T-helper 2 cell treated with Interferon-gamma antibody and Interleukin-4, amounts not matched to agents 5 μg/mL and 100 μg/mL, for 36 hours (primary cell): ENCODE data around the gene PPP2R5D.
A peak's percentile ranks its signal among the peaks of the same experiment; 100 is the strongest.
"Not testable (repeated sequence)": the region's sequence is repeated elsewhere in the genome, so short reads cannot be mapped to it uniquely, and the experiment has no call there.

Source experiments
- DNase-seq: peaks from one replicate; pipeline ENCODE4 v3.0.0; 2021; ENCODE audit warnings: low spot score
- H3K27ac Mint-ChIP-seq: one replicate; pipeline ENCODE4 v1.8.0; 2021; ENCODE audit warnings: mild to moderate bottlenecking, mixed read lengths
- H3K27me3 Mint-ChIP-seq: one replicate; pipeline ENCODE4 v1.8.0; 2021; ENCODE audit warnings: low read depth, mixed read lengths
- H3K36me3 Mint-ChIP-seq: one replicate; pipeline ENCODE4 v1.8.0; 2021; ENCODE audit warnings: low read depth, mixed read lengths
- H3K4me1 Mint-ChIP-seq: one replicate; pipeline ENCODE4 v1.8.0; 2021; ENCODE audit warnings: low read depth, mixed read lengths
- H3K4me3 Mint-ChIP-seq: one replicate; pipeline ENCODE4 v1.8.0; 2022; ENCODE audit warnings: mild to moderate bottlenecking, moderate library complexity, mixed read lengths
- H3K9me3 Mint-ChIP-seq: one replicate; pipeline ENCODE4 v1.8.0; 2021; ENCODE audit warnings: mixed read lengths

Gene PPP2R5D

GRCh38 chr6:43036712-43037111, 52.3 kb downstream of the PPP2R5D start:
- H3K27ac Mint-ChIP-seq = no peak overlapping the region
- no peaks in the 10 kb centered on the region for H3K9me3 Mint-ChIP-seq
- H3K4me1 Mint-ChIP-seq = peaks cover 2% of the 10 kb centered on the region

GRCh38 chr6:43037197-43037596, 52.8 kb downstream of the PPP2R5D start:
- H3K36me3 Mint-ChIP-seq = peaks cover 31% of the 10 kb centered on the region
- no peak for DNase-seq
- no peaks in the 10 kb centered on the region for H3K27me3 Mint-ChIP-seq
- no peak overlapping the region for H3K27ac Mint-ChIP-seq
- no peak overlapping the region for H3K4me3 Mint-ChIP-seq
- peaks cover 2% of the 10 kb centered on the region for H3K4me1 Mint-ChIP-seq
- H3K9me3 Mint-ChIP-seq = no peaks in the 10 kb centered on the region

More at GRCh38 chr6:43036712-43037111, 52.3 kb downstream of the PPP2R5D start:
- Mint-ChIP-seq H3K4me3 (no peak overlapping the region), H3K36me3 (peaks cover 33% of the 10 kb centered on the region), H3K27me3 (no peaks in the 10 kb centered on the region)
- no peak for DNase-seq

- no peaks in the 10 kb centered on the region for H3K27me3 Mint-ChIP-seq
- peaks cover 2% of the 10 kb centered on the region for H3K4me1 Mint-ChIP-seq
- DNase-seq = no peak
- H3K36me3 Mint-ChIP-seq = peaks cover 34% of the 10 kb centered on the region
- H3K9me3 Mint-ChIP-seq = no peaks in the 10 kb centered on the region
- no peak overlapping the region for H3K4me3 Mint-ChIP-seq
- no peak overlapping the region for H3K27ac Mint-ChIP-seq
Observed at GRCh38 chr6:43037706-43038105, 53.3 kb downstream of the PPP2R5D start.

- DNase-seq = no peak
- peaks cover 37% of the 10 kb centered on the region for H3K36me3 Mint-ChIP-seq
- no peaks in the 10 kb centered on the region for H3K9me3 Mint-ChIP-seq
- H3K4me1 Mint-ChIP-seq = peaks cover 2% of the 10 kb centered on the region
- H3K27ac Mint-ChIP-seq = peak overlapping the region; percentile 27
- H3K4me3 Mint-ChIP-seq = no peak overlapping the region
- H3K27me3 Mint-ChIP-seq = no peaks in the 10 kb centered on the region
Observed at GRCh38 chr6:43038727-43039126, 54.4 kb downstream of the PPP2R5D start.

- Mint-ChIP-seq H3K27me3 (no peaks in the 10 kb centered on the region), H3K4me1 (peaks cover 2% of the 10 kb centered on the region), H3K4me3 (no peak overlapping the region), H3K36me3 (peaks cover 42% of the 10 kb centered on the region), H3K9me3 (no peaks in the 10 kb centered on the region), H3K27ac (no peak overlapping the region)
- no peak for DNase-seq
Observed at GRCh38 chr6:43040542-43041257, 56.3 kb downstream of the PPP2R5D start.

- not testable (repeated sequence) for H3K4me3 Mint-ChIP-seq, H3K4me1 Mint-ChIP-seq, H3K27me3 Mint-ChIP-seq, H3K9me3 Mint-ChIP-seq, DNase-seq
- Mint-ChIP-seq H3K36me3 (peaks cover 40% of the 10 kb centered on the region), H3K27ac (peak overlapping the region; percentile 49)
Observed at GRCh38 chr6:43041475-43041874, 57.1 kb downstream of the PPP2R5D start.

GRCh38 chr6:43043310-43043709, 58.9 kb downstream of the PPP2R5D start:
- Mint-ChIP-seq H3K9me3 (no peaks in the 10 kb centered on the region), H3K4me3 (no peak overlapping the region), H3K27ac (no peak overlapping the region), H3K4me1 (peaks cover 2% of the 10 kb centered on the region), H3K36me3 (peaks cover 37% of the 10 kb centered on the region), H3K27me3 (no peaks in the 10 kb centered on the region)
- no peak for DNase-seq

GRCh38 chr6:43045371-43045930, 61.1 kb downstream of the PPP2R5D start:
- no peaks in the 10 kb centered on the region for H3K27me3 Mint-ChIP-seq
- no peak for DNase-seq
- no peak overlapping the region for H3K4me3 Mint-ChIP-seq
- H3K9me3 Mint-ChIP-seq = no peaks in the 10 kb centered on the region
- H3K4me1 Mint-ChIP-seq = peaks cover under 1% of the 10 kb centered on the region
- peaks cover 39% of the 10 kb centered on the region for H3K36me3 Mint-ChIP-seq
- H3K27ac Mint-ChIP-seq = peak overlapping the region; percentile 61

GRCh38 chr6:43047998-43048397, 63.6 kb downstream of the PPP2R5D start:
- Mint-ChIP-seq H3K9me3 (no peaks in the 10 kb centered on the region), H3K27ac (no peak overlapping the region), H3K4me3 (no peak overlapping the region), H3K27me3 (no peaks in the 10 kb centered on the region), H3K36me3 (peaks cover 38% of the 10 kb centered on the region), H3K4me1 (peaks cover 20% of the 10 kb centered on the region)
- DNase-seq = no peak

GRCh38 chr6:43050981-43051380, 66.6 kb downstream of the PPP2R5D start:
- H3K27me3 Mint-ChIP-seq = no peaks in the 10 kb centered on the region
- H3K4me3 Mint-ChIP-seq = no peak overlapping the region
- peaks cover 29% of the 10 kb centered on the region for H3K4me1 Mint-ChIP-seq
- H3K27ac Mint-ChIP-seq = peak overlapping the region; percentile 55
- no peak for DNase-seq
- H3K36me3 Mint-ChIP-seq = peaks cover 32% of the 10 kb centered on the region
- no peaks in the 10 kb centered on the region for H3K9me3 Mint-ChIP-seq

- no peaks in the 10 kb centered on the region for H3K27me3 Mint-ChIP-seq
- H3K4me3 Mint-ChIP-seq = peak overlapping the region; percentile 99
- peak overlapping the region; percentile 99 for H3K27ac Mint-ChIP-seq
- H3K4me1 Mint-ChIP-seq = peaks cover 29% of the 10 kb centered on the region
- no peak for DNase-seq
- H3K36me3 Mint-ChIP-seq = peaks cover 33% of the 10 kb centered on the region
- H3K9me3 Mint-ChIP-seq = no peaks in the 10 kb centered on the region
Observed at GRCh38 chr6:43052225-43052841, 68.0 kb downstream of the PPP2R5D start.

- H3K27me3 Mint-ChIP-seq = no peaks in the 10 kb centered on the region
- DNase-seq = no peak
Observed at GRCh38 chr6:43052842-43053544, 68.6 kb downstream of the PPP2R5D start.

GRCh38 chr6:43053545-43054205, 69.3 kb downstream of the PPP2R5D start, which contains the start of gene CUL7:
Gene CUL7 (minus strand): TSS chr6:43053851. CDS start chr6:43052788, 1,063 bp downstream.
- Mint-ChIP-seq H3K4me3 (peak within 1 kb of the TSS; percentile 99), H3K27me3 (no peaks in the 10 kb centered on the region), H3K4me1 (peaks cover 40% of the 10 kb centered on the region), H3K27ac (peak within 1 kb of the TSS; percentile 99), H3K36me3 (peaks cover 38% of the 10 kb centered on the region), H3K9me3 (no peaks in the 10 kb centered on the region)
- peak; percentile 92 for DNase-seq

More at GRCh38 chr6:43052842-43053544, 68.6 kb downstream of the PPP2R5D start:
- Mint-ChIP-seq H3K27ac (peak overlapping the region; percentile 99), H3K9me3 (no peaks in the 10 kb centered on the region), H3K4me3 (peak overlapping the region; percentile 99), H3K36me3 (peaks cover 36% of the 10 kb centered on the region), H3K4me1 (peaks cover 33% of the 10 kb centered on the region)
